GM18861 (cell line): Measurements from ENCODE around the gene ANKRD30B.
"Not testable (repeated sequence)": the region's sequence is repeated elsewhere in the genome, so short reads cannot be mapped to it uniquely, and the experiment has no call there.

Source experiments
- ATAC-seq: cut with Tn5 transposase; IDR thresholded peaks from one replicate; pipeline ENCODE4 v1.9.1; 2021; ENCODE audit not compliant: unreplicated experiment

ANKRD30B gene

GRCh38 chr18:14841607-14842006 is 93.6 kb downstream of the ANKRD30B start:
- ATAC-seq: not testable (repeated sequence)

- not testable (repeated sequence) for ATAC-seq
Observed at GRCh38 chr18:14851533-14851932, 103.6 kb downstream of the ANKRD30B start.

- ATAC-seq: not testable (repeated sequence)
Observed at GRCh38 chr18:14855634-14856033, 107.7 kb downstream of the ANKRD30B start.

- not testable (repeated sequence) for ATAC-seq
Observed at GRCh38 chr18:14856256-14856655, 108.3 kb downstream of the ANKRD30B start.

GRCh38 chr18:14858514-14858913 is 110.5 kb downstream of the ANKRD30B start:
- not testable (repeated sequence) for ATAC-seq

GRCh38 chr18:14859995-14860394 is 112.0 kb downstream of the ANKRD30B start:
- ATAC-seq: not testable (repeated sequence)

GRCh38 chr18:14866426-14866825 is 118.5 kb downstream of the ANKRD30B start:
- ATAC-seq: not testable (repeated sequence)

GRCh38 chr18:14867988-14868387 is 120.0 kb downstream of the ANKRD30B start:
- not testable (repeated sequence) for ATAC-seq

GRCh38 chr18:14868825-14869224 is 120.9 kb downstream of the ANKRD30B start:
- not testable (repeated sequence) for ATAC-seq

- not testable (repeated sequence) for ATAC-seq
Observed at GRCh38 chr18:14878826-14879225, 130.9 kb downstream of the ANKRD30B start.

GRCh38 chr18:14900435-14900834 is 152.5 kb downstream of the ANKRD30B start:
- ATAC-seq: no peak
